NOMO-1 (cell line): ENCODE results near the gene ATG10.
"Not testable (repeated sequence)": the region's sequence is repeated elsewhere in the genome, so short reads cannot be mapped to it uniquely, and the experiment has no call there.

Experiments used
- DNase-seq, 2 experiments: peaks; one replicate each; lab custom pipeline; 2025; ENCODE audit not compliant: unreplicated experiment in 2 of 2; lab: John Stamatoyannopoulos, UW

ATG10 gene

DNA sequence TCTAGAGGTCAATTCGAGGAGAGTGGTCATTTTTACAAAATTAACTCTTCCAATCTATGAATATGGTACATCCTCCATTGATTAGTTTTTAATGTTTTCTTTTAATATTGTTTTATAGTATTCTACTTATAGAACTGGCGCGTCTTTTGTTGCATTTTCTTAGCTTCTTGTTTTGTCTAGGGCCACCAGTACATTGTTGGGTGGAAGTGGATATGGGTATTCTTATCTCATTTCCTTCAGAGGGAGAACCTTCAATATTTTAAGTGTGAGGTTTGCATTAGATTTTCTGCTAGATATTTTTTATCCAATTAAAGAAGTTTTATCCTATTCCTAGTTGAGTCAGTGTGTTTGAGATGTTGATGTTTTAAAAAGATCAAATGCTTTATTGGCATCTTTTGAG lies 236.5 kb downstream of the ATG10 start:
- DNase-seq = no peak

DNA sequence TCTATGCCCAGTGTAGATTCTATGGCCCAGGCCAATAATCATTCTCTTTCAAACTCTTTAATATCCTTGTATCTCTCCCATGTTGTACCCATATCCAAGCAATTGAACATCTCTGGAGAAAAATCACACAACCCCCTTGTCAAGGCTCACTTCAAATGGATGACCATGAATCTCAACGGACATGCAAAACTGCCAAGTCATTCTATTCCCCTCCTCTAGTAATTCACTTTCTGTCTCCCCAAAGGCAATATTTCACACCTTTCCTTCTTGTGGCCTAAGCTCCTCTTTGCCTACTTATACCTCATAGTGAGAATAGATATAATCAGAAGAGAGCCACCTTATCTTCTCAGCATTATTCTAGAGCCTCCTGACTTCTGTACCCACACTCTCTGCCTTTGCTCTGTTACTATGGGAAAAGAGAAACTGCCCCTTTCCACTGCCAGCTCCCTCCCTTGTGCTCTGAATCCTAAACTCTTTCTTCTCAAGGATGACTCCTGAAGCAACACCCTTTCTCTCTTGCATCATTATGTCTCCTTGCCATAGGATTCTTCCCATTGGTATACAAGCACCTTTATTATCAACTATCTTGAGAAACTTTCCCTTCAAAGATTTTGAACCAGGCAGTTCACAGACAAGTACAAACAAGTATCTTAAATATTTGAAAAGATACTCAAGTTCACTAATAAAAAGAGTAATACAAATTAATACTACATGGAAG lies 240.2 kb downstream of the ATG10 start:
- DNase-seq = no peak

- DNase-seq = no peak
Observed at GRCh38 chr5:82217917-82218316, 246.1 kb downstream of the ATG10 start.

- no peak for DNase-seq
Observed at GRCh38 chr5:82218374-82219156, 246.7 kb downstream of the ATG10 start.

DNA sequence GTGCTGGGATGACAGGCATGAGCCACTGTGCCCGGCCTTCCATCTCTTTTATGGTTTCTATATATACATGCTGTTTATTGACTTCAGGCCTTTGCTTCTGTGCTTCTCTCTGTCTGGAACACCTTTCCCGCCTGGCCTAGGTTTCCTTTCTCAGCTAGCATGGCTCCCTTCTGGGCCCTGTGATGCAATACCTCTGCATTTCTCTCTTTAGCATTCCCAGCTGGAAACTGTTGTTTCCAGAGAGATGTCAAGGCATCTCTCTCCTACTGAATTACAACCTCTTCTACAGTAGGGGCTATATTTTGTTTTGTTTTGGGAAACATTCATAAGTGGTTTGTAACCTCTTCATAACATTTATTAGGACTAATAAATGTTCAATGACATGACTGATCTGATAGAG lies 249.2 kb downstream of the ATG10 start:
- no peak for DNase-seq

GRCh38 chr5:82222597-82223574 lies 251.1 kb downstream of the ATG10 start:
- no peak for DNase-seq

- DNase-seq = peak; percentile 28 to 43
Observed at GRCh38 chr5:82225525-82226172, 253.8 kb downstream of the ATG10 start.

DNA sequence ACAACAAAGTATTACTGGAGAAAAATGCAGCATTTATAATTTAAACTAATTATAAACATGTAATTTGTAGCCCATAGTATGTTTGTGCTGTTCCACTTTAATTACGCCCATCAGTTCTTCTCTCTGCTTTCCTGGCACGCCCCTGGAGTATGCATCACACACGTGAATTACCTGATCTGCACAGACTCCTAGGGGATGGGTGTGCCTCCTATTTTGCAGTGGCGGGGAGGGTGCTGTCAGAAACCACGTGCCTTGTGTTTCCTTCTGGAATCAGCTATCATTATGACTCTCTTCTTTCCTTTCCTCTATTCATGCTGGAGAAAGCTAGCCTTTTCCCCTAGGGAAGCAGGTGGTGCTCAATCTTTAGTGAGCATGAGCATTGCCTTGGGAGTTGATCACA lies 263.1 kb downstream of the ATG10 start:
- no peak for DNase-seq

DNA sequence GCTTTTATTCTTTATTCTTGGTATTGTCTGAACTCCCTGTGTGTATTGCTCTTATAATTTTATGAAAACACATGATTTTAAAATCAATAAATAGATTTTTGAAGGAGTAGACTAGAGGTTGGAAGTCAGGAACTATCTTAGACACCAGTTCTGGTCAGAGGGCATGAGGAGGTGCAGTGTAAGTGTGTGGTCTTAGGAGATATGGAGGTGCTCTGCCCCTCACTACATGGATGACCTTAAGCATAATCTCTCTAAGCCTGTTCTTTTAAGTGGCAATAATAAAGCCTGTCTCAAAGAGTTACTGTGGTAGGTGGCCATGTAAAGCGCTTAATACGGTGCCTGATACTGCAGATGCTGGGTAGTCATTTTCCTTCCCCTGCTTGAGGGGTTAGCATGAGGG lies 272.3 kb downstream of the ATG10 start:
- no peak for DNase-seq

- DNase-seq = no peak
Observed at GRCh38 chr5:82244854-82245635, 273.2 kb downstream of the ATG10 start.

DNA sequence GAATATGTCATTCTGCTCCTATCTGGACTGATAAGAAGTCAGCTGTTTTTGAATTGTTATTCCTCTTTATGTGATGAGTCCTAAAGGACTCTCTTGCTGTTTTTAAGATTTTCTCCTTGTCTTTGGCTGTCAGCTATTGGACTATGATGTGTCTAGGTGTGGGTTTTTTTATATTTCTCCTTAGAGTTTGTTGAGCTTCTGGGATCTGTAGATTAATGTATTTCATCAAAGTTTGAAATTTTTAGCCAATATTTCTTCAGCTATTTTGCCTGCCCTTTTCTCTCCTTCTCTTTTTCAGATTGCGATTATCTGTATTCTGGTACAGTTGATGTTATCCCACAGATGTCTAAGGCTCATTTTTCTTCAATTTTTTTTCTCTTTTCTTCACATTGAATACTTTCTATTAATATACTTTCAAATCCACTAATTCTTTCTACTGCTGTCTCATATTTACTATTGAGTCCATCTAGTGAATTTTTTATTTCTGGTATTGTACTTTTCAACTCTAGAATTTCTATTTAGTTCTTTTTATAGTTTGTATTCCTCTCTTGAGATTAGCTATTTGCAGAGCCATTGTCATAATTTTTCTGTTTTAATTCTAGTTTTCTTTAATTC lies 275.2 kb downstream of the ATG10 start:
- DNase-seq = no peak

GRCh38 chr5:82252744-82253143 lies 280.9 kb downstream of the ATG10 start:
- no peak for DNase-seq

DNA sequence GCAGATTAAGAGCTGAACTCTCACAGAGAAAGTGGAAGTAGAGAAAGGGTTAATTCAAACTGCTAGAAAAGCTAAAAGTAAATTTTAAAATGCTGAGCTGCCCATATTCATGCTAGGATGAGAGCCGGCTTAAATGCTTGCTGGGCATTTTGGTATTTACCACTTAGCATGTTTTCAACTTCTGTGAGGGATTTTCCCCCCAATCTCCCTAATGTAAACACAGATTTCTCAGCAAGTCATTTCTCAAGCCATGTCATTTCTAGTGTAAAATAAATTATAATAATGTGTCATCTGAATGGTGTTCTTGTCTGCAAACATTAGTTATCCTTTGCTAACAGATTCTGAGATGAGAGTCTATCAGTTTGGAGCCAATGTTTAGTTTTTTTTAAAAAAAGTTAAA lies 284.0 kb downstream of the ATG10 start:
- DNase-seq = no peak

DNA sequence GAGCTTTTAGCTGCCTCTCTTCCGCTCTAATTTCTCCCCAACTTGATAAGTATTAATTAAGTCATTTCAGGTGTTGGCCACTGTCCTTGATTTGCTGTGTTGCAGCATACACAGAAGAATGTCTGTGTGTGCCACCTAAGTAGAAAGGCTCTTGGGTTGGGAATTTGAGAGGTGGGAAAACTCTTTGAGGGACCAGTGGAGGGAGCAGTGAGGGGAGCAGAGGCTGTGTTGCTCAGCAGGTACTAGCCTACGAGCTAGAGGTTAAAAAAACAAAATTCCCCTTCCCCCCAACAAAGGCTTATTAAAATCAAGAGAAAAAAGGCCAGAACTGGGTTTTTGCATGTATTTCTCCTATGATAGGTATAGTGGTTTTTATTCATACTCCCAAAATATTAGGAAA lies 285.4 kb downstream of the ATG10 start:
- no peak for DNase-seq

- no peak for DNase-seq
Observed at GRCh38 chr5:82257729-82258128, 285.9 kb downstream of the ATG10 start.

GRCh38 chr5:82259172-82259800 lies 287.5 kb downstream of the ATG10 start:
- peak in 1 of 2 experiments; percentile 50 for DNase-seq

- DNase-seq = no peak
Observed at GRCh38 chr5:82265047-82265446, 293.2 kb downstream of the ATG10 start.

DNA sequence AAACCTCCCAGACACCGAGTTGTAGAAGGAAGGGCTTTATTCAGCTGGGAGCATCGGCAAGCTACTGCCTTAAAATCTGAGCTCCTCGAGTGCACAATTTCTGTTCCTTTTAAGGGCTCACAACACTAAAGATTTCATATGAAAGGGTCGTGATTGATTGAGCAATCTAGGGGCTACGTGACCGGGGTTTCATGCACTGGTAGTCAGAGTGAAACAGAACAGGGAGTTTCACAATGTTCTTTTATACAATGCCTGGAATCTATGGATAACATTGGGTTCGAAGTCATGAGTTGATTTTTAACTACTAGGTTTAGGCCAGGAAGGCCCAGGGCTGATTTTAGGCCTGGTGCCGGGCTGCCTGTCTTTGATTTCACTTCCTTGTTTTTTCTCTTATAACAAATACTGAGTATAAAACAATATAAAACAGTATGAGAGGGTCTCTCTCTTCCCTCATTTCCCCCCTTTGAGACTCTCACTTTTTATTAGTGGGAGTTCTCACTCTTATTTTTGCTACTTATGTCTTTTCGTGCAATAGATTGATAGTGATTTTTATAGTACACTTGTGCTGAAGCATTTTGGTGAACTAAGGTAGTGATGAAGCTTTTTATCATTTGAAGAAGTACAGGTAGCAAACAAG lies 295.6 kb downstream of the ATG10 start:
- not testable (repeated sequence) for DNase-seq
